SH-SY5Y (cell line): ENCODE data around the gene C3orf49.

ENCODE experiments used
- GATA2 ChIP-seq: IDR thresholded peaks from 2 replicates; pipeline ENCODE4 v1.6.1; 2011; ENCODE audit warnings: mild to moderate bottlenecking, low read depth, low read length
- GATA3 ChIP-seq: IDR thresholded peaks from 2 replicates; pipeline ENCODE4 v1.6.1; 2011; ENCODE audit warnings: low read depth, mild to moderate bottlenecking, low read length, moderate library complexity

C3orf49 gene, protein sequence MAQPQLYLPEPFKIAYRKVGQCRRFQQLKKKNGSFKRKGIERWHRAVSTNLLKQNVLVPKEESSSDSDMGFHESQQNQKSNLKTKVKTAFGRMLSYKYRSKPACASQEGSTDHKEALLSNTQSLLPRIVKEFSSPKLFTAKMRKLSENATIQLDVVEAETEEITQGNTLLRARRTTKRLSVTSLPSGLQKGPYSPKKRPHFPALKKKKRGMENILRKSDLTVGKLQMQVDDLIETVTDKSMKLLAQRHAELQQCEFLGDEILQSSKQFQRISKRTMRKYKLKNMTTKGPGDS

GRCh38 chr3:63819151-63819398, at the start of gene C3orf49:
TSS of gene C3orf49 (plus strand) at chr3:63819299. CDS start at chr3:63819472, 173 bp downstream.
- TF ChIP-seq GATA2 (no peak), GATA3 (no peak)

DNA sequence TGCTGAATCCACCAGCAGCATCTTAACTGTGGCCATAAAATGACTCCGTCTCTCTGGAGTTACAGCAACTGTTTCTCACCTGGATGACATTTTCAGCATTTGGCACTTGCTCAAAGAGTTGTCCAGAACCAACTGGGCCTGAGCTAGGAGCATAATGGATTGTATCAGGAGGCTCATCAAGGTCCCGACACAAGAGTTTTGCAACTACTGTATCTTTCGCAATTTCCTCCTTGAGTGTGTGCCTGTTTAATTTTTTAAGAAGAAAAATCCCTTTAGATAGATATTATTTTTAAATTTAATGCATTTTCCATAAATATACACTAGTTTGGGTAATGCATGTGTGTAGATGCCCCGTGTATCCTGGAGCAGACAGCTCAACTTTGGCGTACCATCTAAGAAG, 44.3 kb upstream of the C3orf49 start:
- no peak for TF ChIP-seq GATA2
- no peak for TF ChIP-seq GATA3

DNA sequence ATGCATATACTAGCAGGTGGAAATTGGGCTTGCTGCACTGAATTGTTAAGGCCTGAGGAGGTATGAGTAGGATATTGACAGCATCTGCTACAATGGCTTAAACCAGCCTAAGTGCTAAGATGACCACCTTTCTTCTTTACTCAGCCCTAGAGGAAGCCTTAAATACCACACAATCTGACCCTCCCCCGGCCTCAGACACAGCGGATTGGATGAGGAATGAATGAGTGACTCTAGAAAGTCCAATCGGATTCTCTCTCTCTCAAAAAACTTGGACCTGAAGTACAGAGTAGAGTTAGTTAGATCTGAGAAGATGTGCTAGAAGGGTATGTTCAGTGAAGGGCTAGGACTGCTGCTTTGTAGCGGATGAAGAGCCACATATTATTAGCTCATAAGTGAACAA, 39.9 kb upstream of the C3orf49 start:
- TF ChIP-seq GATA2 = no peak
- no peak for TF ChIP-seq GATA3

- TF ChIP-seq GATA2 (no peak), GATA3 (no peak)
These were observed 27.1 kb upstream of the C3orf49 start for GRCh38 chr3:63791974-63792373.

DNA sequence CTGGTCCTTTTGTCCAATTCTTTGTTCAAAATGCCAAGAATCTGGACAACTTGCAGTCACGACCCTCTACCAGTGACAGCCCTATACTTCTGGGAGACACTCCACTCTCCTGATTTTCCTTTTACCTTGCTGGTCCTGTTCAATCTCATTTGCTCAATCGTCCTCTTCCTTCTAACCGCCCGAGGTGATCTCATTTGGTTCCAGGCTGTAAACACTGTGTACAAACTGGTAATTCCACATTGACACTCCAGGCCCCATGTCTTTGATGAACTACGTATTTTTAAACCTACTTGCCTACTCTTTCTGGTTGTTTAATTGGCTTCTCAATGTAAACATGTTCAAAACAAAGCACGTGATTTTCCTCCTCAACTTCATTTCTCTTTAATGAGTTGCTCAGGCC, 23.7 kb upstream of the C3orf49 start:
- TF ChIP-seq GATA2 = no peak
- TF ChIP-seq GATA3 = no peak

GRCh38 chr3:63798544-63798943, 20.6 kb upstream of the C3orf49 start:
- TF ChIP-seq GATA2 (no peak), GATA3 (no peak)

GRCh38 chr3:63798949-63799348, 20.1 kb upstream of the C3orf49 start:
- TF ChIP-seq GATA2 = 0 out of 2 replicates have a peak, but pooled peaks have one; percentile 17
- TF ChIP-seq GATA3 = no peak

DNA sequence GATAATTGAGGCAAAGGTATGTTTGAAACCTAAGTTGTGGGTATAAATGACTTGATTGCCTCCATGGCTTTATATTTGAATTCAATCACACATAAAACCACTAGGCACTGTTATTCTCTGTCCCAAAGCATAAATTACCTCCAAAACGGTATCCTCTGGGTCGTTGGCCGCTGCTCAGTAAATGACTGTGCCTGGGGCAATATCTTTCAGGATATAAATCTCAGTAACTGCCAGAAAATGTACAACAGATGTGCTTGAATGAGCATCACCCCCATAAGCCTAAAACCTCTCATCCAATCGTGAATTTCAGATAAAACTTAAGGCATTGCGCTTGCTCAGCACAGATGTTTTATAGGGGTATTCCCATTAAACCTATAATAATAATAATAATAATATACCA, 19.0 kb upstream of the C3orf49 start:
- TF ChIP-seq GATA2 (0 out of 2 replicates have a peak, but pooled peaks have one; percentile 40), GATA3 (no peak)

DNA sequence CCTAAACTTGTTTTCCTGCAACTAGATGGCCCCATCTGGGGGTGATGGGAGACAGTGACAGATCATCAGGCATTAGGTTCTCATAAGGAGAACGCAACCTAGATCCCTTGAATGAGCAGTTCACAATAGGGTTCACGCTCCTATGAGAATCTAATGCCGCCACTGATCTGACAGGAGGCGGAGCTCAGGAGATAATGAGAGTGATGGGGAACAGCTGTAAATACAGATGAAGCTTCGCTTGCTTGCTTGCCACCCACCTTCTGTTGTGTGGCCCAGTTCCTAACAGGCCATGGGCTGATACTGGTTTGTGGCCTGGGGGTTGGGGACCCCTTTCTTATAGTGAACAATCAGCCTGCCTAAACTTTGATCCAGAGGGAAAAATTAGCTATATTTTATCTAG, 15.2 kb upstream of the C3orf49 start:
- TF ChIP-seq GATA3 (no peak), GATA2 (no peak)

DNA sequence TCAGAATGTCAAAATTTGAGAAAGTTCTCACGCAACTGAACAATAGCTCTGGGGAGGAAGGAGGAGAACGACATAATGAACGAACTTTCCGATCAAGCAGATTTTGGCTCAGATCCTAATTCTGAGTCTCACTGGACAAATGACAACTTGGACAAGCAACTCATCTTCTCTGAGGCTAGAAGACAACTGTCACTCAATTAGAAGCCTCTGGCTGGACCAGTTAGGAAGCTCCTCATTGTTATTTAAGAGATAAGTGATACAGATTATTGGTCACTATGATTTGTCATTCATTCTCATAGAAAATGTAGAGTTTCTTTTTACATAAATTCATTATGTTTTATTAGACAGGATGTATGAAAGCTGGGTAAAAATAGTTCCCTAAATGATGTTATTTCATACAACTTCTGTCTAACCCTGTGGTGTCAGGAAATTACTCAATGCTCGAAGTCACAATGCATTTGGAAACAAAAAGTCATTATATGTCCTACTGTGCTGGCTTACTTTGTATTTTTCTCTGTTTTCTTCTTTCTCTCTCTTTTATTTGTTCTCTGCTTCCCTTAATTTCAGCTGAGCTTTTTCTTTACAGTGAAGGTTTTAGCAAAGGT, 11.0 kb upstream of the C3orf49 start:
- no peak for TF ChIP-seq GATA3
- TF ChIP-seq GATA2 = no peak

DNA sequence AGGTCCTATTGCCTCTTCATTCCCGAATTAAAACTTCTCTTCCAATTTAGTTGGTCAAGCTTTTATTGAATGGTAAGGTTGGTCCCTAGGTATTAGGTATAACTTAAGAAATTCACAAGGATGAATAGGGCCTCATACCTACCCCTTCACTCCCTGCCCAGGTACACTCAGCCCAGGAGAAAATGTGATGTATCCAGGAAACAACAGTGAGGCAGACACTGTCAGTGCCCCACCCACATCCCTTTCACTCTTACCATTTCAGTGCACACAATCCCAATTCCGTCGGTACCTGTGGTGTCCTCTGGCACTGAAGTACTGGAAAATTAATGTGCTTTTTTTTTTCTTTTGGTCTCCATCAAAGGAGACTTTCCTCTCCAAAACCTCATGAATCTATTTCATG, 10.5 kb upstream of the C3orf49 start:
- no peak for TF ChIP-seq GATA3

DNA sequence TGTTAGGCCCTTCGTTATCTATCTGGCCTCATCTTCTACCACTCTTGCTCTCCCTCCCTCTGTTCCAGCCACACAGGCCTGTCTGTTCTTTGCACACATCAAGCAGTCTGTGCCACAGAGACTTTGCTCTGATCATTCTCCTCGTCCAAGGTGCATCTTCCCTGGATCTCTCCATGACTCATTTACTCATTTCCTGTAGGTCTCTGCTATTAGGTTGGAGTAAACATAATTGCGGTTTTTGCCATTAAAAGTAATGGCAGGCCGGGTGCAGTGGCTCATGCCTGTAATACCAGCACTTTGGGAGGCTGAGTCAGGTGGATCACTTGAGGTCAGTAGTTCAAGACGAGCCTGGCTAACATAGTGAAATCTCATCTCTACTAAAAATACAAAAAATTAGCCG, 9.5 kb upstream of the C3orf49 start:
- TF ChIP-seq GATA2 (no peak), GATA3 (no peak)

- TF ChIP-seq GATA3 (no peak), GATA2 (no peak)
These were observed 4.9 kb upstream of the C3orf49 start for GRCh38 chr3:63814237-63814636.

GRCh38 chr3:63817225-63817624, 1.9 kb upstream of the C3orf49 start:
- TF ChIP-seq GATA3 = no peak

DNA sequence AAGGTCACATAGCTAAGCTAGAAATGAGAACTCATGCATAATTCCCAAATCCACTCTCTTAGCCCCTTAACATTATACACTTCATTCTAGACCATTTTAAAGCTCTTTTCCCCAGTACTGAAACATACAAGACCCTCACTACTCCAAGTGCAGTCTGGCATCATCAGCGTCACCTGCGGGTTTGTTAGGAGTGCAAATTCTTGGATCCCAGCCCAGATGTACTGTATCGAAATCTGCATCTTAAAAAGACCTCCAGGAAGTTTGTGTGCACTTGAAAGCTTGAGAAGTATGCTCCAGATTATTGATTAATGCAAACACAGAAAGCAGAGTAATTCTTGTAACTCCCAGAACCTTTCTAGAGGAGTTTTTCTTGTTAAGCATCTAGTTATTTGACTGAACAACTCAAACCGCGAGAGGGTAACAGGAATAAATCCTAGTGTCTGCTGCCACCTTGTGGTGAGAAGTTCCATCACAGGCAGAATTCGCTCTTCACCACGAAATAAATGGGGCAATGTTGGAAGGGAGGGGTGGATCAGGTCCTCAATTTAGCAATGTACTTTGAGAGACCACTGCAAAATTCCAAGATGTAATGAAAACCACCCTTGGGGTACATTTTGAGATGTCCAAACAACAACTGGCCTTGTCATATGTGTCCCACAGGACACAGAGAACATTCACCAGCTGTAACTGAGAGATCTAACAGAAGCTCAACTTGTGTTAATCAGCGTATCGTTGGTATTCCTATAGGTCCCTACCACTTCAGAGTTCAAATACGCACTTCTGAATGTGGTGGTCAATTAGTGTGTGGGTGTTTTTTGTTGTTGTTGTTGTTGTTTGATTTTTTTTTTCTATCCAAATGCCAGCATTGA, 583 bp upstream of the C3orf49 start:
- TF ChIP-seq GATA3 (no peak), GATA2 (0 out of 2 replicates have a peak, but pooled peaks have one; percentile 6)
